Lower lobe of right lung (tissue), 2 donors: Measurements from ENCODE around the gene RNF10. TPM values are rescaled to one million over a fixed set of nuclear protein-coding genes. Genes with fewer than 3 reads are reported as not detected.

Source experiments
- ATAC-seq, 2 donors: fragments of 200-7000 bp; cut with Tn5 transposase; one replicate each; pipeline ENCODE4 v1.9.1; 2020 to 2022; ENCODE audit warnings: mild to moderate bottlenecking in 2 of 2, moderate library complexity in 2 of 2
- DNase-seq: peaks from one replicate; pipeline ENCODE4 v3.0.0-alpha.2; 2020
- H3K27ac ChIP-seq: fragments of 200-600 bp; one replicate; pipeline ENCODE4 v1.8.0; 2022
- H3K27me3 ChIP-seq: fragments of 200-600 bp; one replicate; pipeline ENCODE4 v1.8.0; 2022; ENCODE audit warnings: low read depth
- H3K36me3 ChIP-seq: fragments of 200-600 bp; one replicate; pipeline ENCODE4 v1.8.0; 2022; ENCODE audit warnings: mild to moderate bottlenecking
- H3K4me1 ChIP-seq: fragments of 200-600 bp; one replicate; pipeline ENCODE4 v1.8.0; 2022
- H3K4me3 ChIP-seq: fragments of 200-600 bp; one replicate; pipeline ENCODE4 v1.8.0; 2022; ENCODE audit warnings: mild to moderate bottlenecking
- H3K9me3 ChIP-seq: fragments of 200-600 bp; one replicate; pipeline ENCODE4 v1.8.0; 2022
- intact Hi-C: fragments of 100-400 bp; cut with DNase I; formaldehyde crosslinking; loops from one replicate; pipeline ENCODE4 v1.11.0; 2022
- total RNA-seq: library from RNA; stranded (reverse); fragmentation: NEBNext Ultra II Directional; extraction: Animal tissue kit (Norgen Biotek cat#: 25700); gene quantifications from one replicate; pipeline ENCODE4 v1.2.1, GENCODE V29; 2021
- TF ChIP-seq, protein P1 (sequence below): fragments of 200-600 bp; IDR thresholded peaks from one replicate; pipeline ENCODE4 v1.8.0; 2022; ENCODE audit warnings: antibody characterized with exemption, mild to moderate bottlenecking
- donor health status: DM: no; HTN: yes; CAD: no; lungs with severe emphysema.

RNF10 gene
- total RNA-seq, 1 donor from 2014 or later: 175 TPM

DNA sequence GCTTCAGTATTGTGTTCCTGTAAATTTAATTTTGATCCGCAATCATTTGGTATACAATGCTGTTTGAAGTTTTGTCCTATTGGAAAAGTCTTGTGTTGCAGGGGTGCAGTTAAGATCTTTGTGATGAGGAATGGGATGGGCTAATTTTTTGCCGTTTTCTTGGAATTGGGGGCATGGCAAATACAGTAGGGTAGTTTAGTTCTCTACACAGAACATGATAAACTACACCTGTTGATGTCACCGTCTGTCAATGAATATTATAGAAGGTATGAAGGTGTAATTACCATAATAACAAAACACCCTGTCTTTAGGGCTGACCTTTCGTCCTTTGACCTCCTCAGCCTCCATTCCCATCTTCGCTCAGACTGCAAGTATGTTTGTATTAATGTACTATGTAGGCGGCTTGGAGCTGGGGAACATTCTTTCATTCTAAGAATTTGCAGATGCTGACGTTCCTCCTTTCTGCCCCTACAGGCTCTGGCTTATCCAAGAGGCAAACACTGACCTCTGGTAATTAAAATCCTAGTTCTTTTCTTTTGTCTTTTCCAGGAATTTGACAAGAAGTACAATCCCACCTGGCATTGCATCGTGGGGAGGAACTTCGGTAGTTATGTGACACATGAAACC, 36.5 kb upstream of the RNF10 start:
- ATAC-seq (no peak), DNase-seq (no peak)
- Histone ChIP-seq H3K9me3 (no peaks in the 10 kb centered on the region), H3K27ac (peak overlapping the region; percentile 81), H3K4me3 (peak overlapping the region; percentile 93), H3K27me3 (no peaks in the 10 kb centered on the region), H3K36me3 (peaks cover 46% of the 10 kb centered on the region), H3K4me1 (peaks cover 24% of the 10 kb centered on the region)
- TF ChIP-seq, protein P1, sequence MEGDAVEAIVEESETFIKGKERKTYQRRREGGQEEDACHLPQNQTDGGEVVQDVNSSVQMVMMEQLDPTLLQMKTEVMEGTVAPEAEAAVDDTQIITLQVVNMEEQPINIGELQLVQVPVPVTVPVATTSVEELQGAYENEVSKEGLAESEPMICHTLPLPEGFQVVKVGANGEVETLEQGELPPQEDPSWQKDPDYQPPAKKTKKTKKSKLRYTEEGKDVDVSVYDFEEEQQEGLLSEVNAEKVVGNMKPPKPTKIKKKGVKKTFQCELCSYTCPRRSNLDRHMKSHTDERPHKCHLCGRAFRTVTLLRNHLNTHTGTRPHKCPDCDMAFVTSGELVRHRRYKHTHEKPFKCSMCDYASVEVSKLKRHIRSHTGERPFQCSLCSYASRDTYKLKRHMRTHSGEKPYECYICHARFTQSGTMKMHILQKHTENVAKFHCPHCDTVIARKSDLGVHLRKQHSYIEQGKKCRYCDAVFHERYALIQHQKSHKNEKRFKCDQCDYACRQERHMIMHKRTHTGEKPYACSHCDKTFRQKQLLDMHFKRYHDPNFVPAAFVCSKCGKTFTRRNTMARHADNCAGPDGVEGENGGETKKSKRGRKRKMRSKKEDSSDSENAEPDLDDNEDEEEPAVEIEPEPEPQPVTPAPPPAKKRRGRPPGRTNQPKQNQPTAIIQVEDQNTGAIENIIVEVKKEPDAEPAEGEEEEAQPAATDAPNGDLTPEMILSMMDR: no peak
- intact Hi-C loops: no loop called here

DNA sequence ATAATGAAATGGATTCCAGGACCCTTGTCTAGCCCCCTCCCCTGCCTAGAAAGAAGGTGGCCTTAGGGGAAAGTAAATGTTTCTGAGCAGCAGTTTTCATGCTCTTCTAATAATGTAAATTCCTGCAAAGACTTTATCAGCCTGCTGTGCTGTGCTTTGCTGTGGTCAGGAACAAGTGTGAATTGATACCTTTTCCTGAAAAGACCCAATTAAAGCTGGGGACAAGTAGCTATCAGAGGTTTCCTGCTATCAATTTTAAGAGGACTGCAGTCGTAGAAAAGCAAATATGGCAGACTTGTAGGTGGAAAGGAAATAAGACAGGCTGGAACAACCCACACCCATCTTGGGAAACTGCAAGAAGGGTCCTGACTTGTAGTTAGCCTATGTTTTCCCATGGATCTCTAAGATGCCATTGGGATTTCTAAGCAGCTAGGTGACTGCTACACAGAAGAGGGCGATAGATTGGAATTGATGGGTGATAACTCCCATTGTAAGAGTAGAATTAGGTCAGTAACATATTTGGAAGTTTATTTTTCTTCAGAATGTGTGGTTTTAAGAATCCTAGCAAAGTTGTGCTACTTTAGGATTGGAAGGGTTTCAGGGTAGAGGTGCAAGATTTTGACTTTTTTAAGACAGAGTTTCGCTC, 35.2 kb upstream of the RNF10 start:
- peaks cover 59% of the 10 kb centered on the region for H3K36me3 ChIP-seq
- TF ChIP-seq, protein P1: no peak
- no peak for ATAC-seq
- H3K4me3 ChIP-seq: no peak overlapping the region
- DNase-seq: no peak
- H3K27ac ChIP-seq: no peak overlapping the region
- peaks cover 24% of the 10 kb centered on the region for H3K4me1 ChIP-seq
- H3K27me3 ChIP-seq: no peaks in the 10 kb centered on the region
- intact Hi-C loops: no loop called here
- H3K9me3 ChIP-seq: no peaks in the 10 kb centered on the region

DNA sequence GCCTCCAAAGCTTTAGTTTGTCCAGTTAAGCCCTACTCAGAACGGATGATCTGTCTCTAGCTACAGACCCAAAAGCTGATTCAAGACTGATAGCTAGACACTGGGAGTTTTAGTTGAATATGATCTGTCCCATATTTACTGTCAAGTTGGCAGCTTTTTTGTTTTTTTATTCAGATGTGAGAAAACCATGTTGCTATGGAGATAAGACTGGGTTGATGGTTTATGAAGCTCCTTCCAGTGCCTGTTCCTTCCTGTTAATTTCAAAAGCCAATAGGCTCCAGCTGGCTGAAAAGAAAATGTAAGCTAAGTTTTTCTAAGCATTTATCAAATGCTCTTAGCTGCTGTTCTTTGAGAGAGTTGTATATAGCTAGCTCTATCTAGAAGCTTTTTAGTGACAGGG, 33.6 kb upstream of the RNF10 start:
- DNase-seq (no peak), ATAC-seq (no peak)
- intact Hi-C loops: no loop called here
- Histone ChIP-seq H3K36me3 (peaks cover 74% of the 10 kb centered on the region), H3K4me3 (no peak overlapping the region), H3K9me3 (no peaks in the 10 kb centered on the region), H3K27ac (no peak overlapping the region), H3K4me1 (peaks cover 14% of the 10 kb centered on the region), H3K27me3 (no peaks in the 10 kb centered on the region)
- TF ChIP-seq, protein P1: no peak

DNA sequence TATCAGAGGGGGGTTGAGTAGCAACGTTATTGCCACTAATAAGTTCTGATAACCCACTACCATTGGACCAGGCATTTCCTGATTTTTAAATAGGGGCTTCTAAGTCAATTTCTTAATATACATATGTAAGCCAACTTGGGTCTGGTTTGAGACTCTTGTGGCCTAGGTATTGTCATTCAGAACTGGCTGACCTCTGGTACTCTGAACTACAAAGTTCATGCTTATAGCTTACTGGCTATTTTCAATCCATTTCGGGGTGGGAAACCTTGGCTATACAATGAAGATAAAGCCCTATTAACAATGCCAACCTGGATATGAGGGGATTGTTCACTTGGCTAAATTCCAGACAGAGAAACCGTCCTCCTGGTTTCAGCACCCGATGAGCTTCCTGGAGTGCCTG, 29.6 kb upstream of the RNF10 start:
- TF ChIP-seq, protein P1: no peak

DNA sequence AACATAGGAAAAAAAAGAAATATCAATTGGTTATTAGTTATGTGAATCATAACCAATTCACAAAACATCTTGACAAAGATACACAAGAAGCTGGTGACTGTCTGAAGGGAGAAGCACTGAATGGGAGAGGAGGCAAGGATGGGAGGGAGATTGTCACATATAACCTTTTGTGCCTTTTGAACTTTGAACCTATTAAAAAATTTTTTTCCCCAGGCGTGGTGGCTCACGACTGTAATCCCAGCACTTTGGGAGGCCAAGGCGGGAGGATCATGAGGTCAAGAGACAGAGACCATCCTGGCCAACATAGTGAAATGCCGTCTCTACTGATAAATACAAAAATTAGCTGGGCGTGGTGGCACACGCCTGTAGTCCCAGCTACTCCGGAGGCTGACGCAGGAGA, 25.6 kb upstream of the RNF10 start:
- no peaks in the 10 kb centered on the region for H3K4me1 ChIP-seq
- intact Hi-C loops: no loop called here
- no peak for DNase-seq
- H3K27me3 ChIP-seq: no peaks in the 10 kb centered on the region
- H3K36me3 ChIP-seq: peaks cover 93% of the 10 kb centered on the region
- H3K4me3 ChIP-seq: no peak overlapping the region
- H3K27ac ChIP-seq: no peak overlapping the region
- TF ChIP-seq, protein P1: no peak
- no peak for ATAC-seq
- H3K9me3 ChIP-seq: no peaks in the 10 kb centered on the region

More for the DNA sequence above, 29.6 kb upstream of the RNF10 start:
- H3K4me1 ChIP-seq: no peaks in the 10 kb centered on the region
- H3K27ac ChIP-seq: no peak overlapping the region
- no peaks in the 10 kb centered on the region for H3K27me3 ChIP-seq
- peaks cover 91% of the 10 kb centered on the region for H3K36me3 ChIP-seq
- H3K9me3 ChIP-seq: no peaks in the 10 kb centered on the region
- H3K4me3 ChIP-seq: no peak overlapping the region
- ATAC-seq (no peak), DNase-seq (no peak)
- intact Hi-C loops: no loop called here
